Lung (tissue), 12 donors: ENCODE results near the gene DOCK6. TPM values are rescaled to one million over a fixed set of nuclear protein-coding genes. Genes with fewer than 3 reads are reported as not detected.

Experiments used
- ATAC-seq: fragments of 200-7000 bp; cut with Tn5 transposase; one replicate; pipeline ENCODE4 v1.9.1; 2020; ENCODE audit warnings: moderate number of reproducible peaks; ENCODE audit not compliant: insufficient read depth, low FRiP score
- DNase-seq, 3 donors: peaks; one replicate each; pipeline ENCODE4 v3.0.0-alpha.2; 2013 to 2017
- H3K27ac ChIP-seq, 2 donors: one replicate each; pipeline ENCODE4 v1.5.1; 2013; ENCODE audit warnings: mild to moderate bottlenecking in 2 of 2, moderate library complexity in 2 of 2, control low read depth in 1 of 2, inconsistent platforms in 1 of 2, low read depth in 1 of 2, low read length in 1 of 2
- H3K27me3 ChIP-seq, 3 donors: one replicate each; pipeline ENCODE4 v1.5.1; 2013; ENCODE audit warnings: low read length in 2 of 3; ENCODE audit not compliant: control insufficient read depth in 3 of 3, insufficient read depth in 3 of 3
- H3K36me3 ChIP-seq, 4 donors: one replicate each; pipeline ENCODE4 v1.5.1; 2013; ENCODE audit warnings: low read length in 4 of 4, mild to moderate bottlenecking in 1 of 4, moderate library complexity in 1 of 4; ENCODE audit not compliant: control insufficient read depth in 4 of 4, insufficient read depth in 4 of 4
- H3K4me1 ChIP-seq, 5 donors: one replicate each; pipeline ENCODE4 v1.5.1; 2013; ENCODE audit warnings: low read length in 5 of 5, mild to moderate bottlenecking in 2 of 5, moderate library complexity in 1 of 5; ENCODE audit not compliant: control insufficient read depth in 5 of 5, insufficient read depth in 5 of 5
- H3K4me3 ChIP-seq: one replicate; pipeline ENCODE4 v1.5.1; 2013; ENCODE audit warnings: mild to moderate bottlenecking, control low read depth, moderate library complexity
- H3K9ac ChIP-seq, 2 donors: one replicate each; pipeline ENCODE4 v1.5.1; 2013; ENCODE audit warnings: low read length in 2 of 2, control low read depth in 1 of 2; ENCODE audit not compliant: insufficient read depth in 1 of 2
- H3K9me3 ChIP-seq, 4 donors: one replicate each; pipeline ENCODE4 v1.5.1; 2013; ENCODE audit warnings: low read length in 3 of 4, mild to moderate bottlenecking in 1 of 4, moderate library complexity in 1 of 4; ENCODE audit not compliant: control insufficient read depth in 4 of 4, insufficient read depth in 3 of 4
- WGBS, 2 donors: extraction: QIAGEN DNeasy Blood & Tissue Kit; methylation state at CpG; one replicate each; pipeline ENCODE4 v1.1.7; 2013; 5-methylcytosine and 5-hydroxymethylcytosine counted together
- polyA plus RNA-seq, 2 donors: library from polyadenylated mRNA; stranded (reverse); fragments of 200-250 nt; gene quantifications; one replicate each; pipeline ENCODE4 v1.2.1, GENCODE V29; 2013
- total RNA-seq, 2 donors: library from RNA; depleted of rRNA in 1 of 2; stranded (reverse); fragments of >200 nt in 1 of 2; gene quantifications; one replicate each; pipeline ENCODE4 v1.2.1, GENCODE V29; 2014 to 2021
- TF ChIP-seq, protein P1 (sequence below): IDR thresholded peaks from 2 replicates; pipeline ENCODE4 v1.5.1; 2012; ENCODE audit warnings: mild to moderate bottlenecking; ENCODE audit errors: control extremely low read depth, extremely low read depth
- donor health status: control.
- donor health status: control.
- donor health status: Bipolar disorder and iron deficiency.
- donor health status: healthy.
- donor health status: DM: yes; HTN: yes; CAD: no.

Gene DOCK6
- total and polyA plus RNA-seq, 4 donors = 38.6 to 129 (median 73.7) TPM

DNA sequence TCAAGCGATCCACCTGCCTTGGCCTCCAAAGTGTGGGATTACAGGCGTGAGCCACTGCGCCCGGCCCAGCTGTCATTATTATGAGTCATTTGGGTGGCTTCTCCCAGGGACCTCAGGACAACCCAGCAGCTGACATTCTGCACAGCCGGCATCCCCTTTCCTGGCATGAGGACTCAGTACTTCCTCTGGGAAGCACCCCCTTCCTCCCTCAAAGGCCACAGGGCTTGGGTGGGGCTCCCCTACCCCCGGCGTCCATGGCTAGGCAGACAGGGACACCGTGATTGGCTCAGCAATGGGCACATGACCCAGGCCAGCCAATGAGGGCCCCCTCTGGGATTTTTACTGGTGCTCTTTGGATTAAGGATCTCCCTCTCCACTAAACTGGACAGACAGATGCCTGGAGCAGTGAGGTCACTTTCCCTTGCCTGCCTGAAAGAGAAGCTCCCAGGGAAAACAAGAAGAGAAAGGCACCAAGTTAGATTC is 71.0 kb downstream of the DOCK6 start:
- H3K36me3 ChIP-seq = peaks cover 2 to 56% (median 22%) of the 10 kb centered on the region in 4 donors
- DNase-seq = peak in 1 of 3 donors; percentile 35
- H3K9ac ChIP-seq = no peak overlapping the region
- peak overlapping the region; percentile 47 to 82 for H3K27ac ChIP-seq
- H3K9me3 ChIP-seq = no peaks in the 10 kb centered on the region
- peak; percentile 56 for ATAC-seq
- no peaks in the 10 kb centered on the region for H3K27me3 ChIP-seq
- WGBS, 2 donors = 40 to 44% methylated on average over 8 of the region's 8 CpGs
- no peak overlapping the region for H3K4me3 ChIP-seq
- TF ChIP-seq, protein P1, sequence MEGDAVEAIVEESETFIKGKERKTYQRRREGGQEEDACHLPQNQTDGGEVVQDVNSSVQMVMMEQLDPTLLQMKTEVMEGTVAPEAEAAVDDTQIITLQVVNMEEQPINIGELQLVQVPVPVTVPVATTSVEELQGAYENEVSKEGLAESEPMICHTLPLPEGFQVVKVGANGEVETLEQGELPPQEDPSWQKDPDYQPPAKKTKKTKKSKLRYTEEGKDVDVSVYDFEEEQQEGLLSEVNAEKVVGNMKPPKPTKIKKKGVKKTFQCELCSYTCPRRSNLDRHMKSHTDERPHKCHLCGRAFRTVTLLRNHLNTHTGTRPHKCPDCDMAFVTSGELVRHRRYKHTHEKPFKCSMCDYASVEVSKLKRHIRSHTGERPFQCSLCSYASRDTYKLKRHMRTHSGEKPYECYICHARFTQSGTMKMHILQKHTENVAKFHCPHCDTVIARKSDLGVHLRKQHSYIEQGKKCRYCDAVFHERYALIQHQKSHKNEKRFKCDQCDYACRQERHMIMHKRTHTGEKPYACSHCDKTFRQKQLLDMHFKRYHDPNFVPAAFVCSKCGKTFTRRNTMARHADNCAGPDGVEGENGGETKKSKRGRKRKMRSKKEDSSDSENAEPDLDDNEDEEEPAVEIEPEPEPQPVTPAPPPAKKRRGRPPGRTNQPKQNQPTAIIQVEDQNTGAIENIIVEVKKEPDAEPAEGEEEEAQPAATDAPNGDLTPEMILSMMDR = no peak
- H3K4me1 ChIP-seq = peaks cover 0 to 34% (median 14%) of the 10 kb centered on the region in 5 donors

DNA sequence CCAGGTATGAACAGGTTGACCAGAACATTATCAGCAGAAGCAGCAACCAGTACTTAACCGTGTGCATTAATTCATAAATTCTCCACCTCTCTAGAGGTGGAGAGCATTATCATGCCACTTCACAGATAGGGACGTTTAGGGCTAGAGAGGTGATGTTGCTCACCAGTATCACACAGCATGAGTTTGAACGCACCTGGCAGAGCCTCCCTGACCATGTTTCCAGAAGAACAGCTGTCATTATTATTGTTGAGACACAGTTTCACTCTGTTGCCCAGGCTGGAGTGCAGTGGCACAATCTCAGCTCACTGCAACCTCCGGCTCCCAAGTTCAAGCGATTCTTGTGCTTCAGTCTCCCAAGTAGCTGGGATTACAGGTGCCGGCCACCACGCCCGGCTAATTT is 71.8 kb downstream of the DOCK6 start:
- no peak for ATAC-seq
- 78 to 92% methylated on average over 8 of the region's 8 CpGs for WGBS, 2 donors
- no peak overlapping the region for H3K9ac ChIP-seq
- no peaks in the 10 kb centered on the region for H3K9me3 ChIP-seq
- no peaks in the 10 kb centered on the region for H3K27me3 ChIP-seq
- no peak overlapping the region for H3K4me3 ChIP-seq
- H3K4me1 ChIP-seq = peaks cover 0 to 32% (median 10%) of the 10 kb centered on the region in 5 donors
- DNase-seq = no peak
- H3K36me3 ChIP-seq = peaks cover 2 to 63% (median 24%) of the 10 kb centered on the region in 4 donors
- peak overlapping the region; percentile 42 to 43 for H3K27ac ChIP-seq
- TF ChIP-seq, protein P1 = no peak

- DNase-seq = no peak
- no peak for ATAC-seq
- TF ChIP-seq, protein P1 = no peak
- H3K27ac ChIP-seq = no peak overlapping the region
- H3K27me3 ChIP-seq = no peaks in the 10 kb centered on the region
- no peaks in the 10 kb centered on the region for H3K9me3 ChIP-seq
- no peak overlapping the region for H3K4me3 ChIP-seq
- no peak overlapping the region for H3K9ac ChIP-seq
- peaks cover 0 to 16% (median 7%) of the 10 kb centered on the region in 5 donors for H3K4me1 ChIP-seq
- WGBS, 2 donors = 91 to 94% methylated on average over 9 of the region's 9 CpGs
- H3K36me3 ChIP-seq = peaks cover 4 to 53% (median 25%) of the 10 kb centered on the region in 4 donors
Observed at GRCh38 chr19:11187441-11187840, 74.9 kb downstream of the DOCK6 start.

DNA sequence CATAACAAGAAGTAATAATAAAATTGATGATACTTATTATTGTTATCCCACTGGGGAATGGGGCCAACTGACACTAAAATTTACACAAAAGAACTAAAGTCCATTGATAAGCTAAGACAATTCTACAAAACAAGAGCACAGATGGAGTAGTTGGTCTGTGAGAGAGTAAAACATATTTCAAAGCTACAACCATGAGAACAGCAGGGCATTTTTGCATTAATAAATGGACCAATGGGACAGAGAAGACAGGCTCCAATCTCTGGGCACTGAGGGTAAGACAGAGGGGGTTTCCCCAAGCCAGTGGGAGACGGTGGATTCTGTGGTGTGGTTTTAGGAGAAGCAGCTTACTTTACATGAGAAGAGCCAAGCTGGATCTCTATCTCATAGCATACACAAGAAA is 79.3 kb downstream of the DOCK6 start:
- 76 to 86% methylated on average over 1 of the region's 1 CpG for WGBS, 2 donors
- DNase-seq = no peak
- Histone ChIP-seq H3K27ac (no peak overlapping the region), H3K36me3 (peaks cover 4 to 54% (median 25%) of the 10 kb centered on the region in 4 donors), H3K4me1 (peaks cover 0 to 10% (median 0%) of the 10 kb centered on the region in 5 donors), H3K9ac (no peak overlapping the region), H3K4me3 (no peak overlapping the region), H3K27me3 (no peaks in the 10 kb centered on the region), H3K9me3 (no peaks in the 10 kb centered on the region)
- TF ChIP-seq, protein P1 = no peak
- ATAC-seq = no peak
